Testis (tissue), 2 donors: ENCODE data around the gene FBXW7.

Experiments used
- POLR2A ChIP-seq: fragments of 450-650 bp; IDR thresholded peaks from one replicate; pipeline ENCODE4 v1.6.1; 2017; ENCODE audit warnings: antibody characterized with exemption, mild to moderate bottlenecking, moderate library complexity
- TF ChIP-seq, protein P1 (sequence below), 3 experiments: fragments of 450-650 bp in 2 of 3; fragments of 200-600 bp in 1 of 3; sonication (generic) in 1 of 3; IDR thresholded peaks; one replicate each; pipeline ENCODE4 v1.5.1; 2016 to 2019; ENCODE audit warnings: antibody characterized with exemption in 3 of 3, mild to moderate bottlenecking in 2 of 3, moderate library complexity in 1 of 3

- TF ChIP-seq, protein P1, sequence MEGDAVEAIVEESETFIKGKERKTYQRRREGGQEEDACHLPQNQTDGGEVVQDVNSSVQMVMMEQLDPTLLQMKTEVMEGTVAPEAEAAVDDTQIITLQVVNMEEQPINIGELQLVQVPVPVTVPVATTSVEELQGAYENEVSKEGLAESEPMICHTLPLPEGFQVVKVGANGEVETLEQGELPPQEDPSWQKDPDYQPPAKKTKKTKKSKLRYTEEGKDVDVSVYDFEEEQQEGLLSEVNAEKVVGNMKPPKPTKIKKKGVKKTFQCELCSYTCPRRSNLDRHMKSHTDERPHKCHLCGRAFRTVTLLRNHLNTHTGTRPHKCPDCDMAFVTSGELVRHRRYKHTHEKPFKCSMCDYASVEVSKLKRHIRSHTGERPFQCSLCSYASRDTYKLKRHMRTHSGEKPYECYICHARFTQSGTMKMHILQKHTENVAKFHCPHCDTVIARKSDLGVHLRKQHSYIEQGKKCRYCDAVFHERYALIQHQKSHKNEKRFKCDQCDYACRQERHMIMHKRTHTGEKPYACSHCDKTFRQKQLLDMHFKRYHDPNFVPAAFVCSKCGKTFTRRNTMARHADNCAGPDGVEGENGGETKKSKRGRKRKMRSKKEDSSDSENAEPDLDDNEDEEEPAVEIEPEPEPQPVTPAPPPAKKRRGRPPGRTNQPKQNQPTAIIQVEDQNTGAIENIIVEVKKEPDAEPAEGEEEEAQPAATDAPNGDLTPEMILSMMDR (IDR thresholded peaks at IDR 0.05): no peak
- no peak for TF ChIP-seq POLR2A
Observed at GRCh38 chr4:152480326-152480725, 55.6 kb downstream of the FBXW7 start.
